Prostate gland (tissue), 2 donors: ENCODE data around the gene CDC14A.
"Not testable (repeated sequence)": the region's sequence is repeated elsewhere in the genome, so short reads cannot be mapped to it uniquely, and the experiment has no call there.

Source experiments
- POLR2A ChIP-seq: fragments of 450-650 bp; IDR thresholded peaks from one replicate; pipeline ENCODE4 v1.6.1; 2016; ENCODE audit warnings: antibody characterized with exemption, mild to moderate bottlenecking
- POLR2AphosphoS5 ChIP-seq: sonication (generic); formaldehyde crosslinking; IDR thresholded peaks from one replicate; pipeline ENCODE4 v1.6.1; 2017; ENCODE audit warnings: antibody characterized with exemption
- TF ChIP-seq, protein P1 (sequence below), 4 experiments: fragments of 200-600 bp in 2 of 4; fragments of 450-650 bp in 2 of 4; sonication (generic) in 2 of 4; IDR thresholded peaks; 1 replicate in 3 of 4; 2 replicates in 1 of 4; pipeline ENCODE4 v1.5.1; 2016 to 2019; ENCODE audit warnings: antibody characterized with exemption in 4 of 4, mild to moderate bottlenecking in 2 of 4, moderate library complexity in 2 of 4

GRCh38 chr1:100337878-100338277, 14.4 kb upstream of the CDC14A start:
- TF ChIP-seq, protein P1, sequence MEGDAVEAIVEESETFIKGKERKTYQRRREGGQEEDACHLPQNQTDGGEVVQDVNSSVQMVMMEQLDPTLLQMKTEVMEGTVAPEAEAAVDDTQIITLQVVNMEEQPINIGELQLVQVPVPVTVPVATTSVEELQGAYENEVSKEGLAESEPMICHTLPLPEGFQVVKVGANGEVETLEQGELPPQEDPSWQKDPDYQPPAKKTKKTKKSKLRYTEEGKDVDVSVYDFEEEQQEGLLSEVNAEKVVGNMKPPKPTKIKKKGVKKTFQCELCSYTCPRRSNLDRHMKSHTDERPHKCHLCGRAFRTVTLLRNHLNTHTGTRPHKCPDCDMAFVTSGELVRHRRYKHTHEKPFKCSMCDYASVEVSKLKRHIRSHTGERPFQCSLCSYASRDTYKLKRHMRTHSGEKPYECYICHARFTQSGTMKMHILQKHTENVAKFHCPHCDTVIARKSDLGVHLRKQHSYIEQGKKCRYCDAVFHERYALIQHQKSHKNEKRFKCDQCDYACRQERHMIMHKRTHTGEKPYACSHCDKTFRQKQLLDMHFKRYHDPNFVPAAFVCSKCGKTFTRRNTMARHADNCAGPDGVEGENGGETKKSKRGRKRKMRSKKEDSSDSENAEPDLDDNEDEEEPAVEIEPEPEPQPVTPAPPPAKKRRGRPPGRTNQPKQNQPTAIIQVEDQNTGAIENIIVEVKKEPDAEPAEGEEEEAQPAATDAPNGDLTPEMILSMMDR (IDR thresholded peaks at IDR 0.05): not testable (repeated sequence)
- TF ChIP-seq POLR2A, POLR2AphosphoS5: not testable (repeated sequence)
